HepG2 (cell line): ENCODE measurements around the gene LAMTOR2. TPM values are rescaled to one million over a fixed set of nuclear protein-coding genes. Genes with fewer than 3 reads are reported as not detected.

Source experiments
- ATAC-seq: fragments of 200-7000 bp; cut with Tn5 transposase; 3 replicates; pipeline ENCODE4 v1.9.1; 2020; ENCODE audit warnings: mild to moderate bottlenecking, moderate library complexity
- BruUV-seq: library from RNA; stranded (reverse); fragments of 400-500 nt; replicated peaks from 2 replicates; lab custom pipeline; 2021; lab: Mats Ljungman, UMichigan
- CTCF ChIA-PET: fragments of 300-600 bp; formaldehyde crosslinking; extraction: SDS; loops from one replicate; lab custom pipeline; 2021; ENCODE audit warnings: low total read pairs, inconsistent platforms, low intra/inter-chr PET ratio; lab: Yijun Ruan, JAX
- POLR2A ChIA-PET: fragments of 350-600 bp; sonication (Branson Sonifier 250); formaldehyde crosslinking; loops from one replicate; lab custom pipeline; 2020; ENCODE audit warnings: antibody characterized with exemption, inconsistent platforms; lab: Yijun Ruan, JAX
- DNase-seq: peaks from one replicate; pipeline ENCODE4 v3.0.0-alpha.2; 2015; ENCODE audit warnings: low spot score
- FAIRE-seq: peaks from 3 replicates; lab custom pipeline; 2011; peaks lifted over from hg19 to GRCh38; lab: Jason Lieb, UNC
- H2AFZ ChIP-seq: one replicate; pipeline ENCODE4 v1.6.1; 2011; ENCODE audit warnings: low read length, inconsistent platforms
- H3K27ac ChIP-seq: fragments of 300-600 bp; 3 replicates; pipeline ENCODE4 v1.8.0; 2011; ENCODE audit warnings: mixed run types, mild to moderate bottlenecking, mixed read lengths, low read length, inconsistent platforms; ENCODE audit not compliant: insufficient read depth; ENCODE audit errors: extremely low read length
- H3K27me3 ChIP-seq, 2 experiments: fragments of 200-600 bp in 1 of 2; 2 replicates in 1 of 2; 3 replicates in 1 of 2; pipeline versions ENCODE4 v1.6.0 to v1.8.0; 2011; ENCODE audit warnings: low read length in 2 of 2, mild to moderate bottlenecking in 2 of 2, moderate library complexity in 2 of 2, inconsistent platforms in 1 of 2; ENCODE audit not compliant: insufficient read depth in 2 of 2, control insufficient read depth in 1 of 2
- H3K36me3 ChIP-seq, 2 experiments: fragments of 200-600 bp in 1 of 2; replicated peaks in 1 of 2; 2 replicates in 1 of 2; 3 replicates in 1 of 2; pipeline versions ENCODE4 v1.5.1 to v1.8.0; 2011; ENCODE audit warnings: low read length in 2 of 2, inconsistent platforms in 1 of 2; ENCODE audit not compliant: insufficient read depth in 2 of 2, control insufficient read depth in 1 of 2
- H3K4me1 ChIP-seq: 2 replicates; pipeline ENCODE4 v1.5.1; 2012; ENCODE audit warnings: low read length, inconsistent platforms; ENCODE audit not compliant: insufficient read depth
- H3K4me2 ChIP-seq: 2 replicates; pipeline ENCODE4 v1.6.0; 2011; ENCODE audit warnings: low read depth, low read length, inconsistent platforms
- H3K4me3 ChIP-seq, 3 experiments: fragments of 200-600 bp in 1 of 3; sonication (generic), shearing (Covaris generic) in 1 of 3; replicated peaks in 1 of 3; 2 replicates each; pipeline ENCODE4 v1.5.1; 2011 to 2016; ENCODE audit warnings: low read length in 3 of 3, inconsistent platforms in 2 of 3, low read depth in 2 of 3, mild to moderate bottlenecking in 2 of 3, control low read depth in 1 of 3, mixed read lengths in 1 of 3; ENCODE audit not compliant: insufficient read depth in 1 of 3
- H3K79me2 ChIP-seq: one replicate; pipeline ENCODE4 v1.6.1; 2011; ENCODE audit warnings: low read length, inconsistent platforms; ENCODE audit not compliant: insufficient read depth
- H3K9ac ChIP-seq: 2 replicates; pipeline ENCODE4 v1.6.0; 2011; ENCODE audit warnings: mild to moderate bottlenecking, low read depth, low read length, inconsistent platforms; ENCODE audit not compliant: insufficient read depth
- H3K9me3 ChIP-seq: 2 replicates; pipeline ENCODE4 v1.5.1; 2012; ENCODE audit warnings: mild to moderate bottlenecking, low read length
- H4K20me1 ChIP-seq: 2 replicates; pipeline ENCODE4 v1.6.0; 2011; ENCODE audit warnings: inconsistent platforms, mild to moderate bottlenecking, low read length, moderate library complexity; ENCODE audit not compliant: insufficient read depth
- CBX1 ChIP-seq: IDR thresholded peaks from one replicate; pipeline ENCODE4 v1.6.1; 2016; ENCODE audit warnings: antibody characterized with exemption, low read depth
- HHEX ChIP-seq: IDR thresholded peaks from 2 replicates; pipeline ENCODE4 v1.6.1; 2016; ENCODE audit warnings: control low read depth
- ISX ChIP-seq: sonication (generic); formaldehyde crosslinking; conservative IDR thresholded peaks from 2 replicates; pipeline ENCODE4 v1.5.0; 2020; ENCODE audit warnings: missing genetic modification reagents
- KDM1A ChIP-seq: IDR thresholded peaks from 2 replicates; pipeline ENCODE4 v1.6.1; 2016; ENCODE audit warnings: missing compliant biosample characterization
- MAF1 ChIP-seq: sonication (generic); formaldehyde crosslinking; IDR thresholded peaks from 2 replicates; pipeline ENCODE4 v1.5.0; 2020; ENCODE audit warnings: missing genetic modification reagents, borderline replicate concordance
- TFAP4 ChIP-seq: sonication (generic); IDR thresholded peaks from 2 replicates; pipeline ENCODE4 v1.6.1; 2016; ENCODE audit warnings: low read depth, borderline replicate concordance
- ZNF253 ChIP-seq: sonication (generic); formaldehyde crosslinking; IDR thresholded peaks from 2 replicates; pipeline ENCODE4 v1.8.0; 2022; ENCODE audit warnings: mild to moderate bottlenecking, missing genetic modification reagents, borderline replicate concordance
- ZNF460 ChIP-seq: sonication (generic); formaldehyde crosslinking; IDR thresholded peaks from 2 replicates; pipeline ENCODE4 v1.5.1; 2020; ENCODE audit warnings: missing genetic modification reagents, mild to moderate bottlenecking, borderline replicate concordance
- WGBS: methylation state at CpG from one replicate; pipeline ENCODE4 v1.1.6; 2017; ENCODE audit warnings: low lambda C conversion rate; 5-methylcytosine and 5-hydroxymethylcytosine counted together
- in situ Hi-C: cut with HindIII; loops from 2 replicates; pipeline ENCODE4 v1.10.0; 2017; ENCODE audit warnings: low pct_unique_long_range_greater_than_20kb; ENCODE audit not compliant: extremely low pct_ligation_motif_present
- intact Hi-C: fragments of 100-400 bp; cut with micrococcal nuclease; formaldehyde crosslinking; loops from one replicate; pipeline ENCODE4 v1.10.0; 2022; ENCODE audit not compliant: unreplicated experiment
- polyA plus RNA-seq, 8 experiments: library from polyadenylated mRNA; depleted of rRNA in 3 of 8; stranded (reverse) in 7 of 8; unstranded in 1 of 8; fragments of >200 nt; fragmentation: Illumina TruSeq in 4 of 8; extraction: Trizol in 4 of 8; gene quantifications; 2 replicates each; pipeline versions ENCODE4 v1.2.1 to v1.2.3, GENCODE V29; 2011 to 2016; ENCODE audit warnings: low read depth in 4 of 8, missing spikeins in 1 of 8, mixed read lengths in 1 of 8; ENCODE audit not compliant: insufficient read depth in 1 of 8
- total RNA-seq, 5 experiments: library from RNA; depleted of rRNA; stranded (reverse); fragments of >200 nt; fragmentation: Illumina TruSeq; extraction: Trizol; gene quantifications; 2 replicates each; pipeline ENCODE4 v1.2.3, GENCODE V29; 2016; ENCODE audit warnings: low read depth in 1 of 5
- TF ChIP-seq, protein P1 (sequence below): sonication (generic); formaldehyde crosslinking; IDR thresholded peaks from 2 replicates; pipeline ENCODE4 v1.5.1; 2020; ENCODE audit warnings: mild to moderate bottlenecking, missing genetic modification reagents, moderate library complexity
- TF ChIP-seq, protein P2 (sequence below): sonication (generic); formaldehyde crosslinking; IDR thresholded peaks from 2 replicates; pipeline ENCODE4 v1.9.0; 2021; ENCODE audit warnings: mild to moderate bottlenecking, missing genetic modification reagents

Gene LAMTOR2
- total and polyA plus RNA-seq, 2 of the 13 experiments (the other 11 are each of a cell fraction or from before 2014, with no cell fraction given): 36.5 to 66.4 TPM

DNA sequence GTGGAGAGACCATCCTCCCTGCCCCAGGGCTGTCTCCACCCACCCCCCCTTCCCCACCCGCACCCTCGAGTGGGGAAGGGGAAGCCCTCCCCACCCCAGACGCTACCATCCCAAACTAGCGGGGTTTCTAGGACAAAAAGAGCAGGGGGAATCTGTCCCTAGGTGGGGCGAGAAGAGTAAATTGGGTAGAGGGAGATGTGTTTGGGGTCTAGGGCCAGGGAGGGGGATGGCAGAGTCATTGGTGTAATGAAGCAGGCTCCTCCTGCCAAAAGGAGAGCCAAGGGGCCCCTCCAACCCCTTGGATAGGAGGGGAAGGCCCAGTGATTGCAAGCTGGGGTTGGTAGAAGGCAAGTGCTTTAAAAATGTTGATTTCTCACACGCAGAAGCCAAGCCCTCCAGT lies 17.7 kb downstream of the LAMTOR2 start:
- H3K4me2 ChIP-seq: no peak overlapping the region
- H4K20me1 ChIP-seq: no peaks in the 10 kb centered on the region
- CTCF ChIA-PET: no interaction called here
- no peaks in the 10 kb centered on the region for H3K79me2 ChIP-seq
- no peaks in the 10 kb centered on the region for H3K27me3 ChIP-seq
- H3K9me3 ChIP-seq: no peaks in the 10 kb centered on the region
- TF ChIP-seq TFAP4 (no peak), ISX (CRISPR knock-in tag) (no peak), ZNF253 (CRISPR knock-in tag) (no peak), MAF1 (CRISPR knock-in tag) (no peak), KDM1A (CRISPR knock-in tag) (no peak), CBX1 (no peak), ZNF460 (CRISPR knock-in tag) (no peak), HHEX (CRISPR knock-in tag) (no peak)
- TF ChIP-seq, protein P1, sequence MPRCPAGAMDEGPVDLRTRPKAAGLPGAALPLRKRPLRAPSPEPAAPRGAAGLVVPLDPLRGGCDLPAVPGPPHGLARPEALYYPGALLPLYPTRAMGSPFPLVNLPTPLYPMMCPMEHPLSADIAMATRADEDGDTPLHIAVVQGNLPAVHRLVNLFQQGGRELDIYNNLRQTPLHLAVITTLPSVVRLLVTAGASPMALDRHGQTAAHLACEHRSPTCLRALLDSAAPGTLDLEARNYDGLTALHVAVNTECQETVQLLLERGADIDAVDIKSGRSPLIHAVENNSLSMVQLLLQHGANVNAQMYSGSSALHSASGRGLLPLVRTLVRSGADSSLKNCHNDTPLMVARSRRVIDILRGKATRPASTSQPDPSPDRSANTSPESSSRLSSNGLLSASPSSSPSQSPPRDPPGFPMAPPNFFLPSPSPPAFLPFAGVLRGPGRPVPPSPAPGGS (CRISPR knock-in tag): no peak
- TF ChIP-seq, protein P2, sequence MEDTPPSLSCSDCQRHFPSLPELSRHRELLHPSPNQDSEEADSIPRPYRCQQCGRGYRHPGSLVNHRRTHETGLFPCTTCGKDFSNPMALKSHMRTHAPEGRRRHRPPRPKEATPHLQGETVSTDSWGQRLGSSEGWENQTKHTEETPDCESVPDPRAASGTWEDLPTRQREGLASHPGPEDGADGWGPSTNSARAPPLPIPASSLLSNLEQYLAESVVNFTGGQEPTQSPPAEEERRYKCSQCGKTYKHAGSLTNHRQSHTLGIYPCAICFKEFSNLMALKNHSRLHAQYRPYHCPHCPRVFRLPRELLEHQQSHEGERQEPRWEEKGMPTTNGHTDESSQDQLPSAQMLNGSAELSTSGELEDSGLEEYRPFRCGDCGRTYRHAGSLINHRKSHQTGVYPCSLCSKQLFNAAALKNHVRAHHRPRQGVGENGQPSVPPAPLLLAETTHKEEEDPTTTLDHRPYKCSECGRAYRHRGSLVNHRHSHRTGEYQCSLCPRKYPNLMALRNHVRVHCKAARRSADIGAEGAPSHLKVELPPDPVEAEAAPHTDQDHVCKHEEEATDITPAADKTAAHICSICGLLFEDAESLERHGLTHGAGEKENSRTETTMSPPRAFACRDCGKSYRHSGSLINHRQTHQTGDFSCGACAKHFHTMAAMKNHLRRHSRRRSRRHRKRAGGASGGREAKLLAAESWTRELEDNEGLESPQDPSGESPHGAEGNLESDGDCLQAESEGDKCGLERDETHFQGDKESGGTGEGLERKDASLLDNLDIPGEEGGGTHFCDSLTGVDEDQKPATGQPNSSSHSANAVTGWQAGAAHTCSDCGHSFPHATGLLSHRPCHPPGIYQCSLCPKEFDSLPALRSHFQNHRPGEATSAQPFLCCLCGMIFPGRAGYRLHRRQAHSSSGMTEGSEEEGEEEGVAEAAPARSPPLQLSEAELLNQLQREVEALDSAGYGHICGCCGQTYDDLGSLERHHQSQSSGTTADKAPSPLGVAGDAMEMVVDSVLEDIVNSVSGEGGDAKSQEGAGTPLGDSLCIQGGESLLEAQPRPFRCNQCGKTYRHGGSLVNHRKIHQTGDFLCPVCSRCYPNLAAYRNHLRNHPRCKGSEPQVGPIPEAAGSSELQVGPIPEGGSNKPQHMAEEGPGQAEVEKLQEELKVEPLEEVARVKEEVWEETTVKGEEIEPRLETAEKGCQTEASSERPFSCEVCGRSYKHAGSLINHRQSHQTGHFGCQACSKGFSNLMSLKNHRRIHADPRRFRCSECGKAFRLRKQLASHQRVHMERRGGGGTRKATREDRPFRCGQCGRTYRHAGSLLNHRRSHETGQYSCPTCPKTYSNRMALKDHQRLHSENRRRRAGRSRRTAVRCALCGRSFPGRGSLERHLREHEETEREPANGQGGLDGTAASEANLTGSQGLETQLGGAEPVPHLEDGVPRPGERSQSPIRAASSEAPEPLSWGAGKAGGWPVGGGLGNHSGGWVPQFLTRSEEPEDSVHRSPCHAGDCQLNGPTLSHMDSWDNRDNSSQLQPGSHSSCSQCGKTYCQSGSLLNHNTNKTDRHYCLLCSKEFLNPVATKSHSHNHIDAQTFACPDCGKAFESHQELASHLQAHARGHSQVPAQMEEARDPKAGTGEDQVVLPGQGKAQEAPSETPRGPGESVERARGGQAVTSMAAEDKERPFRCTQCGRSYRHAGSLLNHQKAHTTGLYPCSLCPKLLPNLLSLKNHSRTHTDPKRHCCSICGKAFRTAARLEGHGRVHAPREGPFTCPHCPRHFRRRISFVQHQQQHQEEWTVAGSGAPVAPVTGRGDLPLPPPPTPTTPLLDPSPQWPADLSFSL (CRISPR knock-in tag): no peak
- peaks cover 4 to 10% of the 10 kb centered on the region in 2 experiments; a peak in 4 of 5 replicates for H3K36me3 ChIP-seq
- POLR2A ChIA-PET: no interaction called here
- intact Hi-C loops (no loop called here), in situ Hi-C loops (no loop called here)
- ATAC-seq (no peak), FAIRE-seq (no peak), DNase-seq (no peak)
- BruUV-seq: no TSS peak
- H3K4me3 ChIP-seq: no peak overlapping the region
- peaks cover 40% of the 10 kb centered on the region for H3K4me1 ChIP-seq
- WGBS: 74% methylated on average over 6 of the region's 6 CpGs
- H2AFZ ChIP-seq: no peak overlapping the region
- no peak overlapping the region for H3K9ac ChIP-seq
- no peak overlapping the region for H3K27ac ChIP-seq
